Activated CD4-positive, alpha-beta T cell treated with anti-CD3 and anti-CD28 coated beads, Interleukin-2, Interleukin-6, amounts not matched to agents 100 ng/mL and 50 ng/mL, durations not matched to agents 16 hours and 8 hours (primary cell): ENCODE measurements around the gene TK2.
"Not testable (repeated sequence)": the region's sequence is repeated elsewhere in the genome, so short reads cannot be mapped to it uniquely, and the experiment has no call there.

Source experiments
- DNase-seq: peaks from one replicate; pipeline ENCODE4 v3.0.0-alpha.2; 2020

The TK2 gene

DNA sequence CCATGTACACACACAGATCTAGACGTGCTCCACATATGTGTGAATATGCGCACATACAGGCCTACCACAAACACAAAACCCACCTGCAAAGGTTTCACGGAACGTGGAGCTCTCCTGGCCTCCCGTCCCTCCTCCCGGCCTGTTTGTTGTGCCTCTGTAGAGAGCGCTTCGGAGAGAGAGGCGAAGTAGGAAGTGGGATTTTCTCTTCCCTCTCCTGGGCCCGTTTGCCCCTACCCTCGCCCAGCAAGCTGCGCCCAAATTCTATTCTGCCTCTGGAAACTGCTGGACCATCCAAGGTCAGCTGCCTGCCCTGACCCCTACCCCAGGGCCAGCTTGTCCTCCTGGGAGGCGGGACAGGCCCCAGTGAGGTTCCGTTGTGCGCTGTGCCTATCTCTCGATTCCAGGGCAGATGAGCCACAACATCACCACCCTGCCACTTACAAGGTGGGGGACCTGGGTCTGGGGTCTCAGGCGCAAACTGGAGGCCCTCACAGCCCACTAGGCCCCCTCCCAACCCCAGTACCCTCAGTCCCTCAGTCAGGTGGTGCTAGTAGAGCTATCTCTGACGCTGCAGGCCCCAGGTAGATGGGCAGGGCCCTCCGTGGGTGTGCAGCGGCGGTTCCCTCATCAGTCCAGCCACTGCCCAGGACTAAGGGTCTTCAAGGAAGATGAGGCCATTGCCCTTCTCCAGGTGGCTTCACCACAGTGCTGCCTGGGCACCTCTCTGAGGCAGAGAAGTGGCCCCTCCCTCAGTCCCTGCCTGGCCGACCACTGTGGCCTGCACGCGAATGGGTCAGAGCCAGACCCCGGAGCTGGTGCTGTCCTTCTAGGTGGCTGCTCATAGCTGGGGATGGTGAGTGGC, 68.6 kb downstream of the TK2 start:
- DNase-seq = no peak

DNA sequence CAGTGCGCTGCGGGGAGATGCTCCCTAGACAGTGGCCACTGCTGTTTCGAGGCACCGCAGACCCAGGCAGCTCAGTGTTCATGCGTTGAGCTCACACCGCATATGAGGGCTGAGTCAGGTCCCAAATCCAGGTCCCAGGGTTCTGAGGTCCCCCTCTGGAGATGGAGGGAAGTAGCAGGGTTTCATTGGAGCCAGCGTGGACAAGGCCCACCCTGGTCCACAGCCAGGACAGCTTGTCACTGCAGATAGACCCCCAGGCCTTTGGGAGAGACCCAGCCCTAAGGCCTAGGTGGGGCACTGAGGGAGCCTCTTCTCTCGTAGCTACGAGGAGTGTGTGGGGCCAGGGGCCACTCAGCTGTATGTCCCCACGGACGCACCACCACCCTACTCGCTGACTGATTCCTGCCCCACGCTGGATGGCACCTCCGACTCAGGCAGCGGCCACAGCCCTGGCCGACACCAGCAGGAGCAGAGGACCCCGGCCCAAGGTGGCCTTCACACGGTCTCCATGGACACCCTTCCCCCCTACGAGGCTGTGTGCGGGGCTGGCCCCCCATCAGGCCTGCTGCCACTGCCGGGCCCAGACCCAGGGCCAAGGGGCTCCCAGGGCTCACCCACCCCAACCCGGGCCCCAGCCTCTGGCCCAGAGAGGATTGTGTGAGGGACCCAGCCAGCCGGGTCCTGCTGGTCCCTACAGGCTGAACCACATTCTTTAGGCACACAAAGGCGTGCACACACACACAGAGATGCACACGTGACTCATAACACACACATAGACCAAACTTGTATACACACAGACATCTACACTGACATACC, 69.4 kb downstream of the TK2 start:
- DNase-seq = no peak

- DNase-seq = no peak
These were observed 70.2 kb downstream of the TK2 start for GRCh38 chr16:66479661-66480264.

- DNase-seq = peak; percentile 92
These were observed 71.0 kb downstream of the TK2 start for GRCh38 chr16:66478733-66479511.

DNA sequence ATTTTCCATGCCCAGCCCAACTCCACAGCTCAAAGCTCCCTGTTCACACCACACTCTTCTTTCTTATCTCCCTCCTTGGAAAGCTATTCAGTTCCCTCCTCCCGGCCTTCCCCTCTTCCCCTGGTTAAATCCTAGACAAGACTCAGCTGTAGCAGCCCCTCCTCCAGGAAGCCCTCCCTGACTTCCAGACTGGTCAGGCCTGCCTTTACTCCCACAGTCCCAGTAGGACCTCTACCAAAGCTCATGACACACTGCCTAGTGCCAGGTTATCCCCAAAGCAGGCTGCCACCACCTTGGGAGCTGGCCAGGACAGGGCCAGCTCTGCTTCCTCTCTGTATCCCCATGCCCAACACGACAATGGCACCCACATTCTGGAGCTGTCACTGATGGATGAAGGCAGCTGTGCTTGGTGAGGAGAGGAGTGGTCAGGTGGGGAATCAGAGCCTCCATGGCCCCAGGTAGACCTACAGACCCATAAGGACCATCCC, 72.8 kb downstream of the TK2 start:
- DNase-seq = no peak

- peak; percentile 53 for DNase-seq
These were observed 73.4 kb downstream of the TK2 start for GRCh38 chr16:66476328-66477027.

- DNase-seq = no peak
These were observed 74.7 kb downstream of the TK2 start for GRCh38 chr16:66475232-66475631.

DNA sequence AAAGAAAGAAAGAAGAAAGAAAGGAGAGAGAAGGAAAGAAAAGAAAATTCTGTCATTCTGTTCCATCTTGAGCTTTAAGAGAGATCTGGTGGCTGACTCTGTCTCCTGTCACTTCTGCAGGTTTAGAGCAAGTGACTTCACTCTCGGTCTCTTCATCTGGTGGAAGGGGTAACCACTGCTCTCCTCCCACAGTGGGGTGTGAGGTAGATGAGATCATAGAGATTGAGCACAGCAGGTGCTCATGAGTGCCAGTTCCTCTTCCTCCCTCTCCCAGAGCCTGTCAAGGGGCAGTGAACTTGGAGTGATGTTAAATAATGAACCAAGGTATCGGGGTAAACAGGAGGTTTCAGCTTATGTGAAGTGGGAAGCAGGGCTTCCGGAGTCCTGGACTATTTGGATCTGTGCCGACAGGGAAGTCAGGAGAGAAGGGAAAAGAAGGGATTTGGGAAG, 75.1 kb downstream of the TK2 start:
- peak; percentile 61 for DNase-seq

- no peak for DNase-seq
These were observed 76.0 kb downstream of the TK2 start for GRCh38 chr16:66473654-66474519.

- no peak for DNase-seq
These were observed 76.8 kb downstream of the TK2 start for GRCh38 chr16:66473051-66473571.

DNA sequence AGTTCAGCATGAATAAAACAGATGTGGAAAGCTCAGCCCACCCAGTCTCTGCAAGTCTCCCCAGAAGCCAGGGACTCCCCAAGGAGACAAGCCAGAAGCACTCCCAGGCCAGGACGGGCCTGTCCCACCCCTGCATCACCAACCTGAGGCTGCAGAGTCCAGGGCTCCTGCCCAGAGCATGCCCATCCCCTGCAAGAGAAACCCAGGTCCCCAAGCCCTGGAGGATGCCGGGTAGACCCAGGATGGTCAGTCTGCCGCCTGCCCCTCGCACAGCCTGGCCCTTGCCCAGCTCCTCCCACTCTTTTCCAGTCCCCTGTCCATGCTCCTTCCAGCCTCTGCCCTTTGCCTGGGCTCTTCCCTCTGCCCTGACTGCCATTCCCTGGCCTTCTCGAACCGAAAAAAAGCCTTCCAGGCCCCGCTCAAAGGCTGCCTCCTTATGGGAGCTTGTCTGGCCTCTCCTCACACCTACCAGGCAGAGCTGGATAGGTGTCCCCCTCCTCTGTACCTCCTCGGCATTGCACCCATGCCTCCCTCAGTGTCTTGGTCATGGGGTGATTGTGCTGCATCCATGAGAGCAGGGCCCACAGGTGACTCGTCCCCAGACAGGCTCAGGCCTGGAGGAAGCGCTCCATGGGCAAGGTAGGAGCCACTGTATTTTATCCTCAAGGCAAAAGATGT, 78.1 kb downstream of the TK2 start:
- DNase-seq = no peak

GRCh38 chr16:66471264-66471663, 78.7 kb downstream of the TK2 start:
- no peak for DNase-seq

GRCh38 chr16:66470556-66470955, 79.4 kb downstream of the TK2 start:
- DNase-seq = no peak

DNA sequence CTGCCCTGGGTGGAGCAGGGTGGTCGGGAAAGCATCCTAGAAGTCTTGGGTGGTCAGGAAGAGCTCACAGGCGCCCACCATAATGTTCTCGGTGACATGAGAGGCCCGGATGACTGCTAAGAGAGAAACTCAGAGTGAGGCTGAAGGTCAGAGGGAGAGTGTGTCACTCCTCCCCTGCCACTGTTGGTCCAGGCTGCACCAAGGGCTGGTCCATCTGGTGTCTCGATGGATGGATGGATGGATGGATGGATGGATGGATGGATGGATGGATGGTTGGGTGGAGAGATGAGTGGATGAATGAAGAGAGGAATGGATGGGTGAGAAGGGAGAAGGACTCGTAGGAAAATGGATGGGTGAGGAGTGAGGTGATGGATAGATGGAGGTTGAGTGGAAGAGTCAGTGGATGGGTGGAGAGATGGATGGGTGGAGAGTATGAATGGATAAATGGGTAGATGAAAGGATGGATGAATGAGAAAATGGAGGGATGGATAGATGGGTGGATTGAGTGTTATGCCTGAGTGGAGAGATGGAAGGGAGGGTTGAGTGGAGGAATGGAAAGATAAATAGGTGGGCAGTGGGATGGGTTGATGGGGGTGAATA, 79.9 kb downstream of the TK2 start:
- DNase-seq = no peak

DNA sequence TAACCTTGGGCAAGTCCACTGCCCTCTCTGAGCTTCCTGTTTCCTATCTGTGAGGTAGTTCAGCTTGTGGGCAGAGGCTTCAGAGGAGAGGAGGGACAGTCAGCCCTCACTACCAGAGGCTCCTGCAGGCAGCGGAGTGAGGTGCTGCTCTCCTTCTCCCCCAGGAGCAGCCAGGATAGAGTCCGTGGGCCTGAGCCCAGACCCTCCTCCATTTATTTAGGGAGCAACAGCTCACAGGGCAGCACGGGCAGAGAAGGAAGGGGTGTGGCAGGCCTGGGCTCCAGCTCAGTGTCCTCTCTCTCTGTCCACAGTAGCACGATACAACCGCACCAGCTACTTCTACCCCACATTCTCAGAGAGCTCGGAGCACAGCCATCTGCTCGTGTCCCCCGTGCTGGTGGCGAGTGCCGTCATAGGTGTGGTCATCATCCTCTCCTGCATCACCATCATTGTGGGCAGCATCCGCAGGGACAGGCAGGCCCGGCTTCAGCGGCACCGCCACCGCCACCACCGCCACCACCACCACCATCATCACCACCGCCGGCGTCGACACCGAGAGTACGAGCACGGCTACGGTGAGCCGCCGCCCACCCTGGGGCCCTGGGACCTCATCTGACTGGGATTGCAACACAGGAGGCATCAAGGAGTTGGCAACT, 80.5 kb downstream of the TK2 start:
- no peak for DNase-seq

DNA sequence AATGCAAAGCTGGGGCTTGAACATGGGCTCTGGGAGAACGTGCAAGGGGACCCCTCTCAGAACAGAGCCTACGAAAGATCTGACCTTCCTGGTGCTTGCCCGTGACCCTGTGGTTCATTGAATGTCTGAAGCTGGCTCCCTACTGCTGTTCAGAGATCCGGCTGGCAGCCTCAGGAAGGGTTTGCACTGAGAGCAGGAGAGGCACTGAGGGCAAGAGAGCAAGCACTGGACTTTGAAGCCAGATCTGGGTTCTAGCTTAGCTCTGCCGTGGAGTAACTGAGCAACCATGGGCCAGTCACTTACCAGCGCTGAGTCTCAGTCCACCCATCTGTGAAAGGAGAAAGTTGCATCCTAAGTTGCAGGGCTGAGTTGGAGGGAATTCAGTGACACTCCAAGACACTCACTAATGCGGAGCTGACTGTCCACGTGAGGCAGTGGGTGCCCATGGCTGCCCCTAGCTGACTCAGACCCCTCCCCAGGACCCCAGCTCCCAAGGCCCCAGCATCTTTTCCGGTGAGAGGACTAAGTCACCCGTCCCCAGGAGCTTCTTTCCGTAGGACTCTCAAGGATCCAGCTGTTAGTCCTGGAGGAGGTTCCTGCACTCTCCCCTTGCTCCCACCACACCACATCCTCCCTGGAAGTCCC, 81.5 kb downstream of the TK2 start:
- DNase-seq = no peak

DNA sequence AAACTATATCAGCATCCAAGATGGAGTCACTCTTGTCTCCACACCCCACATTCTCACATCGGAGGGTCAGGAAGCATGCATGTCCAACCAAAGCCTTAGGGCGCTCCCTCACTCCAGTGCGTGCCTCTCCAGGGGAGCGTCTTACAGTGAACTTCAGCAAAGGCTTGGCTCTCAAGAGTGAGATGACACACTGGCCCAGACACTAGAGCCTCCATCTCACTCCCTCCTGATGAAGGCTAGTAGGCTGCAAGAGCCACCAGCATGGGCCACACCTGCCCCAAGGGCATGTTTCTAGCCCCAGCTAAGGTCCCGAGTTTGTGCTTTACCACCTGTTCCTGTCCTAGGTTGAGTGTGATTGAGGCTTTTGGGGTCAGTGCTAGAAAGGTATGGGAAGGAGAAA, 82.3 kb downstream of the TK2 start:
- no peak for DNase-seq

DNA sequence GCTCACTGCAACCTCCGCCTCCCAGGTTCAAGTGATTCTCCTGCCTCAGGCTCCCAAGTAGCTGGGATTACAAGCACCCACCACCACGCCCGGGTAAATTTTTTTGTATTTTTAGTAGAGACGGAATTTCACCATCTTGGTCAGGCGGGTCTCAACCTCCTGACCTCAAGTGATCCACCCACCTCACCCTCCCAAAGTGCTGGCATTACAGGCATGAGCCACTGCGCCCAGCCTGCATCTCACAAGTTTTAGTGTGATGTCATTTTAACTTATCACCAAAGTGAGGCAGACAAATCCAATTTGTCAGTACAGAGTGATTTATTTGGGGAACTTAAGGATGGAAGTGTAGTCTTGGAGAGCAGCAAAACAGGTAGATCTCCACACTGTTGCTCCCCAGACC, 83.3 kb downstream of the TK2 start:
- not testable (repeated sequence) for DNase-seq

- DNase-seq = not testable (repeated sequence)
These were observed 84.0 kb downstream of the TK2 start for GRCh38 chr16:66465946-66466345.
